Breast epithelium (tissue), 3 donors: ENCODE measurements around the gene WDHD1.

Experiments
- POLR2A ChIP-seq: fragments of 450-650 bp; IDR thresholded peaks from one replicate; pipeline ENCODE4 v1.6.1; 2016; ENCODE audit warnings: antibody characterized with exemption, mild to moderate bottlenecking, moderate library complexity
- POLR2AphosphoS5 ChIP-seq, 3 donors: sonication (generic); formaldehyde crosslinking; IDR thresholded peaks; one replicate each; pipeline ENCODE4 v1.6.1; 2017; ENCODE audit warnings: antibody characterized with exemption in 3 of 3
- TF ChIP-seq, protein P1 (sequence below), 3 donors: fragments of 450-650 bp; IDR thresholded peaks; one replicate each; pipeline ENCODE4 v1.5.1; 2016 to 2017; ENCODE audit warnings: antibody characterized with exemption in 3 of 3, mild to moderate bottlenecking in 3 of 3, moderate library complexity in 3 of 3

DNA sequence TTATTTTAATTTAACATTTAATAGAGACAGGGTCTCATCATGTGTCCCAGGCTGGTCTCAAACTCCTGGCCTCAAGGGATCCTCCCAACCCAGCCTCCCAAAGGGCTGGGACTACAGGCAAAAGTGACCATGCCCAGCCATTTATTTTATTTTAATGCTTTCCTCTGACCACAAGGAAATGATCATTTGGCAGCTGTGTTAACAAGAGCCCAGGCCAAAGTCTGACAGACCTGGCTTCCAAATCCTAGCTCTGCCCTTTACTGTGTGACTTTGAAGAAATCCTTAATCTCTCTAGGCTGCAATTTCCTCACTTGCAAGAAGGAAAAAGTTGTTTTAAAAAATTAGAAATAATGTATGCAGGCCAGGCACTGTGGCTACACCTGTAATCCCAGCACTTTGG is 107.6 kb downstream of the WDHD1 start:
- TF ChIP-seq, protein P1, sequence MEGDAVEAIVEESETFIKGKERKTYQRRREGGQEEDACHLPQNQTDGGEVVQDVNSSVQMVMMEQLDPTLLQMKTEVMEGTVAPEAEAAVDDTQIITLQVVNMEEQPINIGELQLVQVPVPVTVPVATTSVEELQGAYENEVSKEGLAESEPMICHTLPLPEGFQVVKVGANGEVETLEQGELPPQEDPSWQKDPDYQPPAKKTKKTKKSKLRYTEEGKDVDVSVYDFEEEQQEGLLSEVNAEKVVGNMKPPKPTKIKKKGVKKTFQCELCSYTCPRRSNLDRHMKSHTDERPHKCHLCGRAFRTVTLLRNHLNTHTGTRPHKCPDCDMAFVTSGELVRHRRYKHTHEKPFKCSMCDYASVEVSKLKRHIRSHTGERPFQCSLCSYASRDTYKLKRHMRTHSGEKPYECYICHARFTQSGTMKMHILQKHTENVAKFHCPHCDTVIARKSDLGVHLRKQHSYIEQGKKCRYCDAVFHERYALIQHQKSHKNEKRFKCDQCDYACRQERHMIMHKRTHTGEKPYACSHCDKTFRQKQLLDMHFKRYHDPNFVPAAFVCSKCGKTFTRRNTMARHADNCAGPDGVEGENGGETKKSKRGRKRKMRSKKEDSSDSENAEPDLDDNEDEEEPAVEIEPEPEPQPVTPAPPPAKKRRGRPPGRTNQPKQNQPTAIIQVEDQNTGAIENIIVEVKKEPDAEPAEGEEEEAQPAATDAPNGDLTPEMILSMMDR (IDR thresholded peaks at IDR 0.05) = no peak
- TF ChIP-seq POLR2A = no peak
- no peak for TF ChIP-seq POLR2AphosphoS5 (IDR thresholded peaks at IDR 0.05)
